HG03060 (cell line): ENCODE results near the gene ACTR8.
"Not testable (repeated sequence)": the region's sequence is repeated elsewhere in the genome, so short reads cannot be mapped to it uniquely, and the experiment has no call there.

ENCODE experiments used
- ATAC-seq: cut with Tn5 transposase; IDR thresholded peaks from one replicate; pipeline ENCODE4 v1.9.1; 2021; ENCODE audit warnings: low read depth, moderate number of reproducible peaks; ENCODE audit not compliant: unreplicated experiment

The ACTR8 gene, protein sequence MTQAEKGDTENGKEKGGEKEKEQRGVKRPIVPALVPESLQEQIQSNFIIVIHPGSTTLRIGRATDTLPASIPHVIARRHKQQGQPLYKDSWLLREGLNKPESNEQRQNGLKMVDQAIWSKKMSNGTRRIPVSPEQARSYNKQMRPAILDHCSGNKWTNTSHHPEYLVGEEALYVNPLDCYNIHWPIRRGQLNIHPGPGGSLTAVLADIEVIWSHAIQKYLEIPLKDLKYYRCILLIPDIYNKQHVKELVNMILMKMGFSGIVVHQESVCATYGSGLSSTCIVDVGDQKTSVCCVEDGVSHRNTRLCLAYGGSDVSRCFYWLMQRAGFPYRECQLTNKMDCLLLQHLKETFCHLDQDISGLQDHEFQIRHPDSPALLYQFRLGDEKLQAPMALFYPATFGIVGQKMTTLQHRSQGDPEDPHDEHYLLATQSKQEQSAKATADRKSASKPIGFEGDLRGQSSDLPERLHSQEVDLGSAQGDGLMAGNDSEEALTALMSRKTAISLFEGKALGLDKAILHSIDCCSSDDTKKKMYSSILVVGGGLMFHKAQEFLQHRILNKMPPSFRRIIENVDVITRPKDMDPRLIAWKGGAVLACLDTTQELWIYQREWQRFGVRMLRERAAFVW

DNA sequence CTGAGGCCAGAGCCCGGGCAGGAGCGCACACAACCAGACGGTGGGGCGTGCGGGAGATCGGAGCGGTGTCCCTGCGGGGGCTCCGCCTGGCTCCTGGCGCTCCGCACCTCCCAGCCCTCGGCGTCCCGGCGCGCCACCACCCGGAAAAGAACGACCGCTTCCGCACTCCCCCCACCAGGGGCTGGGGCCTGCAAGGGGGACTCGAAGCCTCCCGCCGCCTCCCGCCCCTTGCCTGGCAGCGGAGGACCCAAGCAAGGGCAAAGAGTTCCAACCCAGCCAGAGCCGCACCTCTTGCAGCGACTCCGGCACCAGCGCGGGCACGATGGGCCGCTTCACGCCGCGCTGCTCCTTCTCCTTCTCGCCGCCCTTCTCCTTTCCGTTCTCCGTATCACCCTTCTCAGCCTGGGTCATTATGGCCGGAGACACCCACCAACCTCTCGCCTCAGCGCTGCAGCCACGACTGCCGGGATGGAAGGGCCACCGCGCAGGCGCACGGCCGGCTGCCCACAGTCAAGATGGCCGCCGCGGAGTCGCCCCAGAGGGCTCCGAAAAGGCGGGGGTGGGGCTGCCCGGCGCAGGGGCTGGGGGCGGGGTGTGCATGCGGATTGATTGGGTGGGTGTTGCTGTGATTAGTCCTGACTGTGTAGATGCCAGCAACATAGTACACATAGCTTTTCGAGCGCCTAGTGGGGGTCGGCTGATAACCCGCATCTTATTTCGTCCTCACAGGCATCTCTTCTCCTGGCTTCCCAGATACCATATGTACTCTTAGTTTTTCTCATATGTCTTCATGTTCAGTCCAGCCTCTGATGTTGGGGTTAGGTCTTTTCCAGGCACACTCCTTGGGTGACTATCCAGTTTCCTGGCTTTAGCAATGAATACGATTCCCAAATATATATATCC lies at the start of gene ACTR8:
ACTR8 (minus strand) TSS at position 462 of the 903 bp plus-strand sequence; CDS start at position 411, 51 bp downstream.
- ATAC-seq = peak; percentile 45

DNA sequence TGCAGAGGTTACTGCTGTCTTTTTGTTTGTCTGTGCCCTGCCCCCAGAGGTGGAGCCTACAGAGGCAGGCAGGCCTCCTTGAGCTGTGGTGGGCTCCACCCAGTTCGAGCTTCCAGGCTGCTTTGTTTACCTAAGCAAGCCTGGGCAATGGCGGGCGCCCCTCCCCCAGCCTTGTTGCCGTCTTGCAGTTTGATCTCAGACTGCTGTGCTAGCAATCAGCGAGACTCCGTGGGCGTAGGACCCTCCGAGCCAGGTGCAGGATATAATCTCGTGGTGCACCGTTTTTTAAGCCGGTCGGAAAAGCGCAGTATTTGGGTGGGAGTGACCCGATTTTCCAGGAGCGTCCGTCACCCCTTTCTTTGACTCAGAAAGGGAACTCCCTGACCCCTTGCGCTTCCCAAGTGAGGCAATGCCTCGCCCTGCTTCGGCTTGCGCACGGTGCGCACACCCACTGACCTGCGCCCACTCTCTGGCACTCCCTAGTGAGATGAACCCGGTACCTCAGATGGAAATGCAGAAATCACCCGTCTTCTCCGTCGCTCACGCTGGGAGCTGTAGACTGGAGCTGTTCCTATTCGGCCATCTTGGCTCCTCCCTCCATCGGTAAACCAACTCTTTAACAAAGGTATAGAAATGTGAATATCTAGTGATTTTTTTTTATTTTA lies 45.4 kb upstream of the ACTR8 start:
- ATAC-seq = not testable (repeated sequence)

DNA sequence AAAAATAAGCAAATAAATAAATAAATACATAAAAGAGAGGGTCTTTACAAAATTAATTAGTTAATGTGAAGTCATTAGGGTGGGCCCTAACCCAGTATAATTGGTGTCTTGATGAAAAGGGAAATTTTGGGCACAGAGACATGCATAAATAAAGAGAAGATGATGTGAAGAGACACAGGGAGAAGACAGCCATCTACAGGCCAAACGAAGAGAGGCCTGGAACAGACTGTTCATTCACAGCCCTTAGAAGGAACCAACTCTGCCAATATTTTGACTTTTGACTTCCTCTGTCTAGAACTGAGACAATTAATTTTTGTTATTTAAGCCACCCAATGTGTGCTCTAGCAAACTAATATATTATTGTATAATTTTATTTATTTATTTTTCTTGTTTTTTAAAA lies 39.3 kb upstream of the ACTR8 start:
- no peak for ATAC-seq

DNA sequence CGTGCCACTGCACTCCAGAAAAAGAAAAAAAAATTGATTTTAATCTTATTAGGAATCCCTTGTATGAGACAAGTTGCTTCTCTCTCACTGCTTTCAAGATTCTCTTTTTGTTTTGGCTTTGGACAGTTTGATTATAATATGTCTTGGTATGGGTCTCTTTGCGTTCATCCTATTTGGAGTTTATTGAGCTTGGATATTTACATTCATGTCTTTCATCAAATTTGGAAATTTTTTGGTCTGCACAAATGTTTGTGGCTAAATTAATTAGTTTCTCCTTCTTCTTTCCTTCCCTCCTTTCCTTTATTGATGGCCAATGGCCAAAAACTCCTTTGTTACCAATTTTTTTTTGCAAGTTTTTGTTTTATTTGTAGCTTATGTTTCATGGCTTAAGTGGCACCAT lies 37.8 kb upstream of the ACTR8 start:
- ATAC-seq = no peak

DNA sequence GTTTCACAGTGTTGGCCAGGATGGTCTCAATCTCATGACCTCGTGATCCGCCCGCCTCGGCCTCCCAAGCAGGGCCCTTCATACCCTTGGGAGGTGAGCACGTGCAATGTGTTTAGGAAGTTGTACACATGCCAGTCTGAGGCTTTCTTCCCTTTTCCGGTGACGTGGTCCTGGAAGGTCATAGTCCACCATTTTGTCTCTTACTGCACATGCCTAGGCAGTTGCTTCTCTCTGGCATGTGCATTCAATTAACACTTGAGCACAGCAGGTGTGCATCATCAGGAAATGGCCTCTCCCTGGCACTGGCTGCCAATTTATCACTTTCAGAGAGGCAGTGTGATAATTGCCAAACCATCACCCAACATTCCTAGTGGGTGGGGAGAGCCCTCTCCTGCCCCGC lies 31.4 kb upstream of the ACTR8 start:
- ATAC-seq = no peak

DNA sequence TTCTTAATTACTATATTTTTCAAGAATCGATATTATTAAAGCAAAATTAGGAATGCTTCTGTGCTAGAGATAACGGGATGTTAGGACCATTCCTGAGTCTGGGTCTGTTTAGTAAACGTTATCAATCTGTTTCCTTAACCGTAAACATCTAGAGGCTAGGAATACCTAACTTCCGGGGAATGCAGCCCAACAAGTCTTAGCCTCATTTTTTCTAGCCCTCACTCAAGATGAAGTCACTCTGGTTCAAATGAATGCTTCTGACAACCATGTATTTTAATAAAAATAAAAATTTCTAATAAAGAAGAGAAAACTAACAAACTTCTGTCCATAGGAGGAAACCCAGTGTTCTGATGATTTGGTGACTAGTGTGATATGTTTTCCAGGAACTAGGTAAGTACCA lies 20.8 kb upstream of the ACTR8 start:
- no peak for ATAC-seq

DNA sequence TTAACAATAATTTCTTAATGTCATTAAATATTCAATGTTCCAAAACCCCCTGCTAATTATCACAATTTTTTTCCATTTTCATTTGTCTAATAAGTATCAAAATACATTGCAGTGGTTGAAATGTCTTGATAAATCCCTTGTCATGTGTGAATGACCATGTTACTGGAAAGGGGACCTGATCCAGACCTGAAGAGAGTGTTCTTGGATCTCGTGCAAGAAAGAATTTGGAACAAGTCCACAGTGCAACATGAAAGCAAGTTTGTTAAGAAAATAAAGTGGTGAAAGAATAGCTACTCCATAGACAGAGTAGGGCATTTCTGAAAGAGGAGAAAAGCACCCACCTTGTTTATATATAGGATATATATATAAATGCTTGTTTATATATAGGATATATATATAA lies 20.1 kb upstream of the ACTR8 start:
- ATAC-seq = no peak

DNA sequence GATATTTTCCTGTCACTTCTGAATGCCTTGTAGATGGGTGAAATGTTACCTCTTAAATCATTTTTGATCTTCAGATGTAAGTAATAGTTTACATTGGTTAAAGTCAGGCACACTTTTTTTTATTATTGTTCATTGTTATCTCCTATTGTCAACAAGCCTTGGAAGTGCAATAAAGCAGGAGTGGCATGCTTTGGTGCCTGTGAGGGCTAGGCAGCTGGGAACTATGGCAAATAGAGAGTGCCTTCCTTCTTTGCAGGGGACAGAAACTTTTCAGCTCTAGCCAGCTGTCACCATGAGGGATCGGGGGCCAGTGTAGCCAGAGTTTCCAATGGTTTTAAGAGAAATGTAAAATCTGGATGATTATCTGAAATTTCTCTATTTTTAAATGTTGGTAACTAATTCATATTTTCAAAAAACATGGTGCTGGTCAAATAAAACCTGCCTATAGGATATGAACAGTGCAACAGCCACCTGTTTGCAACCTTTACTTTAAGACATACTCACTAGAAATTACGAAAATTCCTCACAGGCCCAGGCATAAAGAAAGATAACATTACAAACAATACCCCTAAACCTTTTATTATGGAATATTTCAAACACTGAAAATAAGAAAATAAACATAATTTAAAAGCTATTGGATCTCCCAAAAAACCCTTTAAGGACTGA lies 18.8 kb upstream of the ACTR8 start:
- ATAC-seq = no peak

DNA sequence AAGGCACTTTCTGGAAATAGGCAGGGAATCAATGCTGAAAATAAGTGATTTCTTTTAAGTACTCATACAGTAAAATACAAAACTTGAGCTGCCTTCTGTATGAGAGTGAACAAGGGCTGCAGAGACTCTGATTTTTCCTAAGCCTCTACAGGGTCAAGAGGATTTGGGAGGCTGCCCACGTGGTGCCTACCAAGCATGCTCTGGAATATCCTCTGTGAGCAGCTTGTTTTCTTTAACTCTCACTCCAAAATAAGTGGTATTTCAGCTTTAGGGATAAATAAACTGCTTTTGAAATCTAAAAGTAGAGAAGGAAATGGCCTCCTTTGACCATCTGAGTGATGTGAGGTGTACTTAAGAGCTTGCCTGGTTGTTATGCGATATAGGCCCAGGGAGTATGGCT lies 17.8 kb upstream of the ACTR8 start:
- no peak for ATAC-seq

DNA sequence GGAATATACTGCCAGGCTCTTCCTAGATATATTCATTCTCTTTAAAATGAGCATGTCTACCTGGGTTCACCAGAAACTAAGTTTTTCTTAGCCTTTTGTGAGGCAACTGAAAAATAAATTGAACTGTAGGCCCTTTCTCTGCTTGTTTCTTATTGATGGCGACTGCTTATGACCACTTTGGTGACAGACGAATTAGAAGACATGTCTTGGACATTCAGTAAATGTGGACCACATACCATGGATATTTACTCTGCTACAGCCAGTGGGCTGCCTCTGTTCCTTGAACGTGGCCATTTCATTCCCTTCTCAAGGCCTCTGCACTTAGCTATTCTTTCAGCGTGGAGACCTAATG lies 10.3 kb upstream of the ACTR8 start:
- ATAC-seq = no peak

DNA sequence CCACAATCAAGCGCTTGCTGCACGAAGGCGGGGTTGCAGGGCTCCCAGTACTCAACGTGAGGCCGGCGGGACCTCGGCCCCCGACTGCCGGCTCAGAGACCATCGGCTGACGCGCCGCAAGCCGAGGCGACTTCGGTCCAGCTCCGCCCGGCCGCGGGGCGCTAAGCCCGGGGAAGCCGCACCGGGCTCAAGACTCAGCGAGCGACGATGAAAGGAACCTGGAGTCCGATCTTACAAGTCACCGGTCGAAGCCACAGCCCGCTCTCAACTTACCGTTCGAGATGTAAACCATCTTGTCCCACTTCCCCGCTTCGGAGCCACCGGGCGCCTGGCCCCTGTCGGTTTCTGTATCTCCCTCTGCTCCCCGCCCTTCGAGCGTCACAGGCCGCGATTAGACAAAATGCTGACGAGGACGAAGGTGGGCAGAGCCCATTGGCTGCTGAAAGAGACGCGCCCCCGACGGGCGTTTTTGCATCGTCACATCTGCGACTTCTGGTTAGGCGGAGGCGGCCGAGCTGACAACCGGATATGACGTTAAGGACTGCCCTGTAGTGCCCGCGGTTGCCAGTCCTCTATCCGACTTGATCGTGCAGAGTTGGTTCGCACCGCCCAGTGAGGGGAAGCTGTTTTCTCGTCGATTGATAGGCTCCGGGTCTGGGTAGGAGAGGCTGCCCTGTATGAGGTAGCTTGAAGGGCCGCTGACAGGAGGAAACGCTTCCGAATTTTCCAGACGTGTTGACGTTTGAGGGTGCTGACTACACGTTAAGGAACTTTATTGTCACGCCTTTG lies 9.7 kb upstream of the ACTR8 start, which contains the start of gene SELENOK:
SELENOK (minus strand) TSS at position 363 of the 789 bp plus-strand sequence.
- ATAC-seq = peak; percentile 97

DNA sequence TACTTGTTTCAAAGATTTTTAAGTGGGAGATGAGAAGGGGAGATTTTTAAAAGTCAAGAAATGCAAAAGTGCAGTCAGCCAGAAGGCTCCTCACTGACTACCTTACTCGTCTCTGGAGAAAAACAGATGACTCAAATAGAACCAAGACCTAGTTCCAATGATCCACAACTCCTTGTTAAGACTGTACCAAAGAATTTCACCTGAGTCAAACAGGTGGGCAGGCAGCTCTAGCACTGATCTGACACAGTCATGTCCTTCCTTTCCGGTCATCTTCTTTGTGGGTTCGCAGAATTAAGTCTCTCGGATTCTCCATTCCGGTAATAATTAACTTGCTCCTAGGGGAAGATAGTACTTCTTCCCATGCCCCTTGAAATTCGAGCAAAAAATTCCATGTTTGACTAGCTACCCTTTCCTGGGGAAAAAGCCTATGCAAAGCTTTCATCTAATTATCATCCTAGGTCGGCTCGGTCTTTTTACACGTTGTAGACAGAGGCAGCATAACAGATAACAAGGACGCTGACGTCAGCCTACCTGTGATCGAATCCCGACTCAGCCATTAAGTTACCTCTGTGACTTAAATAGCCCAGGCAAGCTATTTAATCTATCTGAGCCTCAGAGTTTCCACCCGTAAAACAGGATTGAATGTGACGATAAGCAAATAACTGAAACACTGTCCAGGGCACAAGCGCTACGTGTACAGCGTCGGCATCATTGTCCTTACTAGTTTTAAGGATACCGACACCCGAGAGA lies 8.9 kb upstream of the ACTR8 start:
- ATAC-seq = no peak

DNA sequence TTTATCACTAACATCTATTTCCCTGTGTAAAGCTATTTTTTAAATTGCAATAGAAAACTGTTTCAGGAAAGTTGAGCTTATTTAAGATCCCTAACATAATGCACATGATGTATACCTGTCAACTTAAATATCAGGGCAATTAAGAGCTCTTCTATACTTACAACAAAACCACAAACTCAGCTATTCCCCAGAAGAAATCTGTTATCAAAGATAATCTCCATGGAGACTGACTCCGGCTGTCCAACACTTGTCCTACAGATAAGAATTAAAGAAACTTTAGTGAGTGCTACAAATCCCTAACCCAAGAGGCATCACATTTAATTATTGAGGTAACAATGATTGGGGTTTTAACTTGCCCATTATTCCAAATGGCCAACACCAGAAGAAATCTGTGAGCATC lies 6.3 kb upstream of the ACTR8 start:
- no peak for ATAC-seq

DNA sequence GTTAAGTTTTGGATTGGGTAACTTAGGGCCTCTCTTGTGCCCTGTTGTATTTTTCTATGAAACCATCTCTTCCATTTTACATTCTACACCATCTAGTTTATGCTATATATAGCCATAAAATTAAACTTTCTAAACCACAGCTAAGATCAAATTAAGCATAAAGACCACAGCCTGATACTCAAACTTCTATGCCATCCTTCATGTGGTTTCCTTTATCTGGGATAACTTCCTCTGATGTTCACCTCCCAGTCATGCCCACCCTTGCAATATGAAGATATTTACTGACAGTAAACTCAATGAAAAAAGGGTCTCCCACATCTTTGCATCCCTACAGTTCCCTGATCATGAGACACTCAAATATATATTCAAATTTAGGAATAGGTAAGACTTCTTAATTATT lies 5.5 kb upstream of the ACTR8 start:
- no peak for ATAC-seq

DNA sequence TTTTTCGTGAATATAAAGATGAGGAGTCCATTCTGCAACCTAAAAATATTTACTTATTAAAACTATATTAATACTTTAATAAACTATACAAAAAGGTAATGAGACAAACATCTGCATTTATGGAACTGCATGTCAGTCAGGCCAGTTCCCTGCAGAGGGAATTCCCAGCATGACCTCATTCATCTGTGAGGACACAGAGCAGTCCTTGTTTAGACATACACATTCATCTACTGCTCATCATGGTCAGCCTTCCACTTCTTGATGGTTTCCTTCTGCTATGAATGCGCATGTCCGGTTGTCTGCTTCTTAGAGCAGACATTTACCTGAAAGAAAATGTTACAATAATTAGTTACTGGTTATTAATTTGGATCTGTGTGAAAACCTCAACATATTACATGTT lies 3.3 kb upstream of the ACTR8 start:
- ATAC-seq = no peak

DNA sequence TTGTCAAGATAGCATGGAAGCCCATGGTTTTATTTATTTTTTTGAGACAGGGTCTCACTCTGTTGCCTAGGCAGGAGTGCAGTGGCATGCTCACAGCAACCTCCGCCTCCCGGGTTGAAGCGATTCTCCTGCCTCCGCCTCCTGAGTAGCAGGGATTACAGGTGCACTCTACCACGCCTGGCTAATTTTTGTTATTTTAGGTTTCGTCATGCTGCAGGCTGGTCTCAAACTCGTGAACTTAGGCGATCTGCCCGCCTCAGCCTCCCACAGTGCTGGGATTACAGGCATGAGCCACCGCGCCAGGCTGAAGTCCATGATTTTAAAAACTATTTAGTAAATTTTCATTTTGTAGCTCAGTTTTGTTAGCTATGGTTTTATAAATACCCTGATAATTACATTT lies 2.7 kb upstream of the ACTR8 start:
- ATAC-seq = no peak

DNA sequence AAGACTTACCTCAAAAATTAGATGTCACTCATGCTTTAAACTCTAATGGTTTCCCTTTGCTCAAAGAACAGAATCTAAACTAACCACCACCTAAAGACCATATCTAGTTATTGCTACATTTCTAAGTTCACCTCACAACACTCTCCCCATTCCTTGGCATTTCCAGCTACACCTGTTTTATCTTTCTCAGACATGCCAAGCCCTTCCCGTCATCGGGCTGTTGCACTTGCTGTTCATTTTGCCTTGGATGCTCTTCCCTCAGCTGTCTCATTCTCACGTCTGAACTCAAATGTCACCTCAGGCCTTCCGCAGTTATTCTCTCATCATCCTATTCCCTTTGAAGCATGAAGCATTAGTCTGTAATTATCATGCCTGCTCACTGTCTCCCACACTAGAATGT lies 1.1 kb upstream of the ACTR8 start:
- ATAC-seq = no peak

DNA sequence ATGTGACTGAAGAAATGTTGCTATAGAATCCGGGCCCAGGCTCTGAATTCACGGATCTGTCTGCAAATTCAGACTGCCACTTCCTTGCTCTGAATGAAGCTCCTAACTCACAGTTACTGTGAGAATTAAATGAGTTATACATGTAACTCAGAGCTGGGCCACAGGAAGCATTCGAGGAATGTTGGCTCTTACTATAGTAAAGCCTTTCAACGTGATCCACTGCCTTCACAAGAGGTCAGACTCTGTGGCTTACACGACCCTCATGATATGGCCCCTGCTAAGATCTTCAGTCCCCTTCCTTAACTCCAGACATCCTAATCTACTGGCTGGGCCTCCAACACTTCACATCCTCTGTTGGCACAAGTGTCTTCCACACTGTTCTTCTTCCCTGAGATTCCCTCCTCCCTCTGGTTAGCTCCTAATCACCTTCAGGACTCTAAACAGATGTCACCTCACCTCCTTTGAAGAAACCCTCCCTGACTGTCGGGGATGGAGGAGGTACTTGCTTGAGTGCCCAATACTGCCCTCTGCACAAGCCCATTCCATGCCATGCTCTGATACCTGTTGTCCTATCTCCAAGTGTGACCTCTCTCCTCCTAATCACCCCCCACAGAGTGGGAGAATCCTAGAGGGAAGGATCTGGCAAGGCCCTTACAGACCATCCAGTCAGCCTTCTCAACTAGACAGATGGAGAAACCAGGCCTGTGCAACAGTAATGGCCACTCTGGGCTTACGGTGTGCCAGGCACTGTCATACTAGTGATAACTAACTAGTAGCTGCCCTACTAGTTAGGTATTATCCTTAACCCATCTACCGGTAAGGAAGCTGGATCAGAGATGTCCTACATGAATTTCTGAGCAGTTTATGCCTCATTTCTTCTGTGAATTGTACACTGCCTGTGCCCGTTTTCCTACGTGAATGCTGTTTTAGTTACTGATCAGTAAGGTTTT lies 1.3 kb downstream of the ACTR8 start:
- no peak for ATAC-seq
